Ovary (tissue), 3 donors: Measurements from ENCODE around the gene NDUFA13.

Experiments
- CTCF ChIP-seq, 3 donors: fragments of 450-650 bp in 2 of 3; fragments of 200-600 bp in 1 of 3; IDR thresholded peaks; one replicate each; pipeline versions ENCODE4 v1.5.1 to v1.8.0; 2016 to 2022; ENCODE audit warnings: antibody characterized with exemption in 3 of 3, mild to moderate bottlenecking in 1 of 3
- EP300 ChIP-seq: sonication (generic); formaldehyde crosslinking; IDR thresholded peaks from one replicate; pipeline ENCODE4 v1.6.1; 2017; ENCODE audit warnings: antibody characterized with exemption
- POLR2A ChIP-seq: fragments of 450-650 bp; IDR thresholded peaks from one replicate; pipeline ENCODE4 v1.6.1; 2017; ENCODE audit warnings: antibody characterized with exemption, mild to moderate bottlenecking, moderate library complexity
- donor health status: DM: no; HTN: no; CAD: no.

- peak; percentile 61 to 80 (median 75) for TF ChIP-seq CTCF (IDR thresholded peaks at IDR 0.05)
- TF ChIP-seq POLR2A, result no peak
- no peak for TF ChIP-seq EP300
These were observed 25.6 kb upstream of the NDUFA13 start for GRCh38 chr19:19490214-19490968.
